Measurements from ENCODE around the gene MISFA.
"Not testable (repeated sequence)": the region's sequence is repeated elsewhere in the genome, so short reads cannot be mapped to it uniquely, and the experiment has no call there.

MISFA gene

GRCh38 chr11:18618342-18619025, 18.9 kb downstream of the MISFA start:
- no peak for DNase-seq

- no peak for DNase-seq
Observed at GRCh38 chr11:18623707-18624106, 24.1 kb downstream of the MISFA start.

GRCh38 chr11:18624161-18624560, 24.6 kb downstream of the MISFA start:
- DNase-seq = no peak

GRCh38 chr11:18632841-18633240, 33.3 kb downstream of the MISFA start:
- no peak for DNase-seq

GRCh38 chr11:18633256-18634139, 33.9 kb downstream of the MISFA start:
- DNase-seq = peak; percentile 35 to 40

- DNase-seq = peak; percentile 97 to 98
Observed at GRCh38 chr11:18634140-18635032, 34.8 kb downstream of the MISFA start, which contains the start of gene SPTY2D1. Gene SPTY2D1, minus strand, starts transcription at chr11:18634342. Its CDS starts 85 bp downstream, at chr11:18634257.

GRCh38 chr11:18641677-18642076, 42.1 kb downstream of the MISFA start:
- no peak for DNase-seq

GRCh38 chr11:18643034-18643433, 43.4 kb downstream of the MISFA start:
- DNase-seq = not testable (repeated sequence)

GRCh38 chr11:18650353-18650752, 50.8 kb downstream of the MISFA start:
- no peak for DNase-seq

GRCh38 chr11:18650859-18651557, 51.4 kb downstream of the MISFA start:
- DNase-seq = peak; percentile 39 to 52

Measured in activated CD4-positive, alpha-beta T cell treated with anti-CD3 and anti-CD28 coated beads, Interleukin-2, amount 50 U/mL, for 48 hours (primary cell).